Ovary (tissue), 3 donors: ENCODE measurements around the gene KLHDC8A.

Experiments
- EP300 ChIP-seq: sonication (generic); formaldehyde crosslinking; IDR thresholded peaks from one replicate; pipeline ENCODE4 v1.6.1; 2017; ENCODE audit warnings: antibody characterized with exemption
- POLR2A ChIP-seq: fragments of 450-650 bp; IDR thresholded peaks from one replicate; pipeline ENCODE4 v1.6.1; 2017; ENCODE audit warnings: antibody characterized with exemption, mild to moderate bottlenecking, moderate library complexity
- TF ChIP-seq, protein P1 (sequence below), 3 donors: fragments of 450-650 bp in 2 of 3; fragments of 200-600 bp in 1 of 3; IDR thresholded peaks; one replicate each; pipeline versions ENCODE4 v1.5.1 to v1.8.0; 2016 to 2022; ENCODE audit warnings: antibody characterized with exemption in 3 of 3, mild to moderate bottlenecking in 1 of 3
- donor health status: DM: no; HTN: no; CAD: no.

DNA sequence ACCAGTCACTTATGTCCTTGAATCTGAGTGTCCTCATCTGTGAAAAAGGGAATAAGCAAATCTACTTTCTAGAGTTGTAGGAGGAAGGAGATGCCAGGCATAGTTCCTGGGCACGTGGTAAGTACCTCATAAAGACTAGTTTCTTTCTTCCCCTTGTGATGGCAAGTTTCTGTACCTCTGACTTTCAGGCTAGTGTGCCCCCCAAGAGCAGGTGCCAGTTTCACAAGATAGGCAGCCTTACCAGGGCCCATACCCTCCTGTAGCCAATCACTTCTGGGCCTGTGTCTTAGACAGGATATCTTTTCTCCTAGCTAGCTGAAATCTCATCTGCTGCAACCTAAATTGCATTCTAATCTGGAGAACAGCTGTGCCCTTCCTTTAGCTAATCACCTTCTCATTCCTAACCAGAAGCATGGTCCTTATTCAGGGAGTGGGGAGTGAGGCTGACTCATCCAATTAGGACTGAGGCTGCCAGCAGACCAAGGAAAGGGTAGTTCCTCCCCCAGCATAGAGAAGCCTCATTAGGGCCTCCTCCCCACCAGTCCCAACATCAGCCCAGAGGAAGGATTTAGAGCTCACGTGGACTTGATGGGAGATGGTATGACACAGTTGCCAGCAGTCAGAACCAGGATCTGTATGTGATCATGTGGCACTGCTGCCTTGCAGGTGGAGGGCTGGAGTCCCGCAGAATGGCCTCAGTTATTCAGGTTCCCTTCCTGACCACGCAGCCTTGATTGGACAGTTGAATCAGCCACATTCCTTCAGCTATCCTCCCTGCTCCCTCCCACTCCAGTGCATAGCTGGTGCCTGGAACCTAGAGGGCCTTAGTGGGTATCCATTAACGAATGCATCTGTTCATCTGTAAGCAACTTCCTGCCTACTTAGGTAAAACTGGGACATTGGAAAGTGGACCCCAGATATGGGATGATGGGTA is 7.9 kb downstream of the KLHDC8A start:
- TF ChIP-seq, protein P1, sequence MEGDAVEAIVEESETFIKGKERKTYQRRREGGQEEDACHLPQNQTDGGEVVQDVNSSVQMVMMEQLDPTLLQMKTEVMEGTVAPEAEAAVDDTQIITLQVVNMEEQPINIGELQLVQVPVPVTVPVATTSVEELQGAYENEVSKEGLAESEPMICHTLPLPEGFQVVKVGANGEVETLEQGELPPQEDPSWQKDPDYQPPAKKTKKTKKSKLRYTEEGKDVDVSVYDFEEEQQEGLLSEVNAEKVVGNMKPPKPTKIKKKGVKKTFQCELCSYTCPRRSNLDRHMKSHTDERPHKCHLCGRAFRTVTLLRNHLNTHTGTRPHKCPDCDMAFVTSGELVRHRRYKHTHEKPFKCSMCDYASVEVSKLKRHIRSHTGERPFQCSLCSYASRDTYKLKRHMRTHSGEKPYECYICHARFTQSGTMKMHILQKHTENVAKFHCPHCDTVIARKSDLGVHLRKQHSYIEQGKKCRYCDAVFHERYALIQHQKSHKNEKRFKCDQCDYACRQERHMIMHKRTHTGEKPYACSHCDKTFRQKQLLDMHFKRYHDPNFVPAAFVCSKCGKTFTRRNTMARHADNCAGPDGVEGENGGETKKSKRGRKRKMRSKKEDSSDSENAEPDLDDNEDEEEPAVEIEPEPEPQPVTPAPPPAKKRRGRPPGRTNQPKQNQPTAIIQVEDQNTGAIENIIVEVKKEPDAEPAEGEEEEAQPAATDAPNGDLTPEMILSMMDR (IDR thresholded peaks at IDR 0.05) = no peak
- TF ChIP-seq POLR2A = no peak
- no peak for TF ChIP-seq EP300
